GM23338 (cell line): Measurements from ENCODE around the gene SLC26A1.

Source experiments
- CREB1 ChIP-seq: fragments of 250-450 bp; sonication (Bioruptor Pico); IDR thresholded peaks from 2 replicates; pipeline ENCODE4 v1.5.0; 2020; ENCODE audit warnings: low read depth, mild to moderate bottlenecking, moderate library complexity
- CTCF ChIP-seq, 2 experiments: fragments of 200-600 bp in 1 of 2; sonication (generic) in 1 of 2; conservative IDR thresholded peaks; 2 replicates each; pipeline versions ENCODE4 v1.5.1 to v1.6.1; 2016 to 2017; ENCODE audit warnings: antibody characterized with exemption in 2 of 2, low read depth in 2 of 2, mild to moderate bottlenecking in 2 of 2, moderate library complexity in 1 of 2
- ETS1 ChIP-seq: IDR thresholded peaks from 2 replicates; pipeline ENCODE4 v1.6.1; 2016; ENCODE audit warnings: antibody characterized with exemption
- EZH2 ChIP-seq: fragments of 200-600 bp; sonication (generic); IDR thresholded peaks from one replicate; pipeline ENCODE4 v1.8.0; 2017; ENCODE audit warnings: antibody characterized with exemption, mild to moderate bottlenecking, low read depth; ENCODE audit not compliant: unreplicated experiment
- EZH2phosphoT487 ChIP-seq: fragments of 200-600 bp; sonication (generic); IDR thresholded peaks from one replicate; pipeline ENCODE4 v1.8.1; 2018; ENCODE audit warnings: antibody characterized with exemption; ENCODE audit not compliant: unreplicated experiment
- JUNB ChIP-seq: IDR thresholded peaks from one replicate; pipeline ENCODE4 v1.6.1; 2016; ENCODE audit warnings: antibody characterized with exemption; ENCODE audit not compliant: unreplicated experiment
- NANOG ChIP-seq: IDR thresholded peaks from 2 replicates; pipeline ENCODE4 v1.6.1; 2016; ENCODE audit warnings: antibody characterized with exemption, borderline replicate concordance
- POLR2AphosphoS5 ChIP-seq: IDR thresholded peaks from 2 replicates; pipeline ENCODE4 v1.6.1; 2016; ENCODE audit warnings: antibody characterized with exemption, low read depth
- REST ChIP-seq: IDR thresholded peaks from one replicate; pipeline ENCODE4 v1.6.1; 2018; ENCODE audit warnings: antibody characterized with exemption; ENCODE audit not compliant: unreplicated experiment
- STAT1 ChIP-seq: IDR thresholded peaks from one replicate; pipeline ENCODE4 v1.6.1; 2016; ENCODE audit warnings: antibody characterized with exemption; ENCODE audit not compliant: unreplicated experiment
- ZNF114 ChIP-seq: fragments of 250-450 bp; sonication (Bioruptor Pico); IDR thresholded peaks from 2 replicates; pipeline ENCODE4 v1.5.0; 2020; ENCODE audit warnings: mild to moderate bottlenecking, moderate library complexity
- ZNF331 ChIP-seq: fragments of 250-450 bp; sonication (Bioruptor Pico); IDR thresholded peaks from 2 replicates; pipeline ENCODE4 v1.5.0; 2020; ENCODE audit warnings: low read depth, mild to moderate bottlenecking, moderate library complexity
- ZNF462 ChIP-seq: fragments of 250-450 bp; sonication (Bioruptor Pico); IDR thresholded peaks from 2 replicates; pipeline ENCODE4 v1.5.0; 2020; ENCODE audit warnings: mild to moderate bottlenecking, moderate library complexity

- no peak for TF ChIP-seq CTCF (conservative IDR thresholded peaks at IDR 0.05; ENCODE audit: low read depth in 2 of 2)
- no peak for TF ChIP-seq JUNB
- no peak for TF ChIP-seq REST
- peak; percentile 4 for TF ChIP-seq EZH2
- no peak for TF ChIP-seq ZNF462 (CRISPR knock-in tag)
- no peak for TF ChIP-seq POLR2AphosphoS5
- no peak for TF ChIP-seq EZH2phosphoT487
- TF ChIP-seq CREB1: no peak
- TF ChIP-seq NANOG: no peak
- no peak for TF ChIP-seq ETS1
- no peak for TF ChIP-seq ZNF331 (CRISPR knock-in tag)
- TF ChIP-seq STAT1: no peak
- no peak for TF ChIP-seq ZNF114
Observed at GRCh38 chr4:998096-998691, 5.0 kb upstream of the SLC26A1 start.
